OCI-LY7 (cell line): ENCODE data around the gene FAM24B. TPM values are rescaled to one million over a fixed set of nuclear protein-coding genes. Genes with fewer than 3 reads are reported as not detected.

Experiments used
- BruUV-seq: library from RNA; stranded (reverse); fragments of 400-500 nt; replicated peaks from 2 replicates; lab custom pipeline; 2021; lab: Mats Ljungman, UMichigan
- CTCF ChIA-PET: fragments of 300-600 bp; sonication (Branson Sonifier 250); formaldehyde crosslinking; loops from one replicate; lab custom pipeline; 2022; ENCODE audit warnings: antibody characterized with exemption; ENCODE audit not compliant: unreplicated experiment; lab: Charles Lee
- POLR2A ChIA-PET: fragments of 300-600 bp; sonication (Branson Sonifier 250); formaldehyde crosslinking; loops from one replicate; lab custom pipeline; 2022; ENCODE audit warnings: antibody characterized with exemption; lab: Charles Lee
- DNase-seq: peaks from one replicate; pipeline ENCODE4 v3.0.0-alpha.2; 2015; ENCODE audit warnings: low spot score
- H2AFZ ChIP-seq: fragments of 200-600 bp; sonication (generic), shearing (Covaris generic); 2 replicates; pipeline ENCODE4 v1.6.1; 2014; ENCODE audit warnings: mild to moderate bottlenecking, antibody characterized with exemption, low read length, moderate library complexity
- H3K27ac ChIP-seq: fragments of 200-600 bp; sonication (generic); 2 replicates; pipeline ENCODE4 v1.5.1; 2014; ENCODE audit warnings: mixed run types, low read depth, mild to moderate bottlenecking, moderate library complexity, low read length, inconsistent platforms; ENCODE audit not compliant: poor library complexity, severe bottlenecking
- H3K36me3 ChIP-seq: fragments of 200-600 bp; sonication (generic); 2 replicates; pipeline ENCODE4 v1.6.1; 2014; ENCODE audit warnings: mild to moderate bottlenecking, antibody characterized with exemption, low read length, moderate library complexity, mixed read lengths; ENCODE audit not compliant: insufficient read depth
- H3K4me1 ChIP-seq: fragments of 200-600 bp; sonication (generic); 2 replicates; pipeline ENCODE4 v1.5.1; 2014; ENCODE audit warnings: mild to moderate bottlenecking, low read length; ENCODE audit not compliant: insufficient read depth, poor library complexity, severe bottlenecking
- H3K4me2 ChIP-seq: fragments of 200-600 bp; sonication (generic); 2 replicates; pipeline ENCODE4 v1.6.1; 2014; ENCODE audit warnings: mild to moderate bottlenecking, low read length
- H3K4me3 ChIP-seq: fragments of 200-600 bp; sonication (generic); 2 replicates; pipeline ENCODE4 v1.5.1; 2014; ENCODE audit warnings: mild to moderate bottlenecking, low read depth, low read length; ENCODE audit not compliant: poor library complexity, severe bottlenecking
- H3K79me2 ChIP-seq: fragments of 200-600 bp; sonication (generic); 2 replicates; pipeline ENCODE4 v1.6.1; 2016; ENCODE audit warnings: low read depth, mild to moderate bottlenecking, low read length, moderate library complexity, mixed read lengths; ENCODE audit not compliant: insufficient read depth
- H3K9me2 ChIP-seq: fragments of 200-600 bp; sonication (generic); 2 replicates; pipeline ENCODE4 v1.6.1; 2016; ENCODE audit warnings: mild to moderate bottlenecking, low read length, mixed read lengths; ENCODE audit not compliant: insufficient read depth
- H3K9me3 ChIP-seq: fragments of 200-600 bp; sonication (generic); 2 replicates; pipeline ENCODE4 v1.6.1; 2014; ENCODE audit warnings: mild to moderate bottlenecking, mixed run types, low read length, mixed read lengths
- H4K20me1 ChIP-seq: fragments of 200-600 bp; sonication (generic); 2 replicates; pipeline ENCODE4 v1.6.1; 2014; ENCODE audit warnings: mild to moderate bottlenecking, antibody characterized with exemption, low read length, moderate library complexity, mixed read lengths; ENCODE audit not compliant: insufficient read depth
- EZH2phosphoT487 ChIP-seq: fragments of 200-600 bp; sonication (generic); IDR thresholded peaks from 2 replicates; pipeline ENCODE4 v1.6.1; 2018; ENCODE audit warnings: low read depth, borderline replicate concordance, mild to moderate bottlenecking, mixed run types, antibody characterized with exemption, low read length, moderate library complexity, mixed read lengths
- intact Hi-C: fragments of 100-400 bp; cut with micrococcal nuclease; formaldehyde crosslinking; loops from one replicate; pipeline ENCODE4 v1.10.0; 2022; ENCODE audit not compliant: unreplicated experiment
- total RNA-seq, 2 experiments: library from RNA; depleted of rRNA in 1 of 2; stranded (reverse); fragments of >200 nt in 1 of 2; shearing (Covaris generic) in 1 of 2; gene quantifications; 2 replicates each; pipeline ENCODE4 v1.2.3, GENCODE V29; 2014 to 2022
- TF ChIP-seq, protein P1 (sequence below): fragments of 200-600 bp; sonication (generic); conservative IDR thresholded peaks from 2 replicates; pipeline ENCODE4 v1.5.1; 2014; ENCODE audit warnings: mild to moderate bottlenecking, antibody characterized with exemption, low read length, moderate library complexity, mixed read lengths

FAM24B gene
- total RNA-seq, 2 experiments from 2014 or later, result 10.1 to 11.1 TPM

DNA sequence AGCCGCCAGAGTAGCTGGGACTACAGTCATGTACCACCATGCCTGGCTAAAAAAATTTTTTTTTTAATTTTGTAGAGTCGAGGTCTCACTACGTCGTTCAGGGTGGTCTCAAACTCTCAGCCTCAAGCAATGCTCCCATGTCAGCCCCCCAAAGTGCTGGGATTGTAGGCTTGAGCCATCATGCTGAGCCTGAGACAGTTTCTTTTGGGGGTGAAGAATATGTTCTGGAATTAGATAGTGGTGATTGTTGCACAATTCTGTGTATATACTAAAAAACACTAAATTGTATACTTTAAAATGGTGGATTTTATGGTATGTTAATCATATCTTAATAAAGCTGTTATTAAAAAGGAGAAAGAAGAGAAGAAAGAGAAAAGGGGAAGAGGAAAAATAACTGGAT lies 35.2 kb downstream of the FAM24B start:
- no TSS peak for BruUV-seq
- TF ChIP-seq, protein P1, sequence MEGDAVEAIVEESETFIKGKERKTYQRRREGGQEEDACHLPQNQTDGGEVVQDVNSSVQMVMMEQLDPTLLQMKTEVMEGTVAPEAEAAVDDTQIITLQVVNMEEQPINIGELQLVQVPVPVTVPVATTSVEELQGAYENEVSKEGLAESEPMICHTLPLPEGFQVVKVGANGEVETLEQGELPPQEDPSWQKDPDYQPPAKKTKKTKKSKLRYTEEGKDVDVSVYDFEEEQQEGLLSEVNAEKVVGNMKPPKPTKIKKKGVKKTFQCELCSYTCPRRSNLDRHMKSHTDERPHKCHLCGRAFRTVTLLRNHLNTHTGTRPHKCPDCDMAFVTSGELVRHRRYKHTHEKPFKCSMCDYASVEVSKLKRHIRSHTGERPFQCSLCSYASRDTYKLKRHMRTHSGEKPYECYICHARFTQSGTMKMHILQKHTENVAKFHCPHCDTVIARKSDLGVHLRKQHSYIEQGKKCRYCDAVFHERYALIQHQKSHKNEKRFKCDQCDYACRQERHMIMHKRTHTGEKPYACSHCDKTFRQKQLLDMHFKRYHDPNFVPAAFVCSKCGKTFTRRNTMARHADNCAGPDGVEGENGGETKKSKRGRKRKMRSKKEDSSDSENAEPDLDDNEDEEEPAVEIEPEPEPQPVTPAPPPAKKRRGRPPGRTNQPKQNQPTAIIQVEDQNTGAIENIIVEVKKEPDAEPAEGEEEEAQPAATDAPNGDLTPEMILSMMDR, result no peak
- no peak for TF ChIP-seq EZH2phosphoT487
- CTCF ChIA-PET, result no interaction called here

DNA sequence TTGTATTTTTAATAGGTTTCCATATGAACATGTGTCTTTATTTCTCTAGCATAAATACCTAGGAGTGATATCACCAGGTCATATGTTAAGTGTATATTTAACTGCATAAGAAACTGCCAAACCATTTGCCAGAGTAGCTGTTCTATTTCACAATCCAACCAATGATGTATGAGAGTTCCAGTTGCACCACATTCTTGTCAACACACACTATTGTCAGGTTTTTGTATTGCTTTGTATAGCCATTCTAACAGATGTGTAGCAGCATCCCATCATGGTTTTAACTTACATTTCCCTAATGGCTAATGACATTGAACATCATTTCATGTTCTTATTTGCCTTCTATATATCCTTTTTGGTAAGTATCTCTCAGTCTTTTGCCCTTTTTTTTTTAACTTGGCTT lies 37.8 kb downstream of the FAM24B start:
- no peaks in the 10 kb centered on the region for H4K20me1 ChIP-seq
- no peak overlapping the region for H3K4me3 ChIP-seq
- no peak overlapping the region for H2AFZ ChIP-seq
- no TSS peak for BruUV-seq
- no peaks in the 10 kb centered on the region for H3K79me2 ChIP-seq
- no peaks in the 10 kb centered on the region for H3K4me1 ChIP-seq
- TF ChIP-seq EZH2phosphoT487, result no peak
- TF ChIP-seq, protein P1, result no peak
- POLR2A ChIA-PET, result no interaction called here
- no peaks in the 10 kb centered on the region for H3K9me2 ChIP-seq
- intact Hi-C loops, result no loop called here
- DNase-seq, result no peak
- H3K36me3 ChIP-seq, result no peaks in the 10 kb centered on the region
- no peak overlapping the region for H3K4me2 ChIP-seq
- CTCF ChIA-PET, result no interaction called here
- no peak overlapping the region for H3K27ac ChIP-seq
- no peaks in the 10 kb centered on the region for H3K9me3 ChIP-seq

More for the DNA sequence above, 35.2 kb downstream of the FAM24B start:
- Histone ChIP-seq H3K4me2 (no peak overlapping the region), H4K20me1 (no peaks in the 10 kb centered on the region), H3K36me3 (no peaks in the 10 kb centered on the region), H3K27ac (no peak overlapping the region), H3K4me3 (no peak overlapping the region), H3K4me1 (peaks cover 7% of the 10 kb centered on the region), H2AFZ (no peak overlapping the region), H3K79me2 (no peaks in the 10 kb centered on the region), H3K9me2 (no peaks in the 10 kb centered on the region), H3K9me3 (no peaks in the 10 kb centered on the region)
- intact Hi-C loops, result no loop called here
- no peak for DNase-seq
- POLR2A ChIA-PET, result no interaction called here

DNA sequence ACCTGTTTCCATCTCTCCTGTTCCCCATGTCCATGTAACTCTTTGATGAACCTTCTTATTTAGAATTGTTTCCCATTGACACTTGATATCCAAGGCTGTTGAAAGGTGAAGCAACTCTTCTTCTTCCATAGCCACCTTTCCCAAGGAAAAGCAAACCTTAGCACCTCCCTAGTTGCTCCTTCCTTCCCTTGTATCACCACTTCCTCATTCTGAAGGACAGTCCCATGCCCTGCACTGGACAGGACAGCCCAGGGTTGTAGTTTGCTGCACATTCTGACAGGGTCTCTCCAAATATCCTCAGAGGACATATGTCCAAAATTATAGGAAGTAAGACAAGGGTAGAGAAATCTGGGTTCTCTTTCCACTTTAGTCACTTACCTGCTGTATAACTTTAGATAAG lies 39.9 kb downstream of the FAM24B start:
- POLR2A ChIA-PET, result no interaction called here
- BruUV-seq, result no TSS peak

More for the DNA sequence above, 39.9 kb downstream of the FAM24B start:
- H3K4me1 ChIP-seq, result no peaks in the 10 kb centered on the region
- H3K79me2 ChIP-seq, result no peaks in the 10 kb centered on the region
- TF ChIP-seq, protein P1, result no peak
- TF ChIP-seq EZH2phosphoT487, result no peak
- H3K36me3 ChIP-seq, result peaks cover 4% of the 10 kb centered on the region; the same call in 1 of the 2 replicates
- H3K4me2 ChIP-seq, result no peak overlapping the region
- intact Hi-C loops, result no loop called here
- CTCF ChIA-PET, result no interaction called here
- H2AFZ ChIP-seq, result no peak overlapping the region
- H4K20me1 ChIP-seq, result no peaks in the 10 kb centered on the region
- no peaks in the 10 kb centered on the region for H3K9me2 ChIP-seq
- no peak for DNase-seq
- H3K9me3 ChIP-seq, result no peaks in the 10 kb centered on the region
- no peak overlapping the region for H3K27ac ChIP-seq
- H3K4me3 ChIP-seq, result no peak overlapping the region
